ENCODE measurements around the gene NAP1L2. TPM values are rescaled to one million over a fixed set of nuclear protein-coding genes. Genes with fewer than 3 reads are reported as not detected.

NAP1L2 gene, protein sequence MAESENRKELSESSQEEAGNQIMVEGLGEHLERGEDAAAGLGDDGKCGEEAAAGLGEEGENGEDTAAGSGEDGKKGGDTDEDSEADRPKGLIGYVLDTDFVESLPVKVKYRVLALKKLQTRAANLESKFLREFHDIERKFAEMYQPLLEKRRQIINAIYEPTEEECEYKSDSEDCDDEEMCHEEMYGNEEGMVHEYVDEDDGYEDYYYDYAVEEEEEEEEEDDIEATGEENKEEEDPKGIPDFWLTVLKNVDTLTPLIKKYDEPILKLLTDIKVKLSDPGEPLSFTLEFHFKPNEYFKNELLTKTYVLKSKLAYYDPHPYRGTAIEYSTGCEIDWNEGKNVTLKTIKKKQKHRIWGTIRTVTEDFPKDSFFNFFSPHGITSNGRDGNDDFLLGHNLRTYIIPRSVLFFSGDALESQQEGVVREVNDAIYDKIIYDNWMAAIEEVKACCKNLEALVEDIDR
- total RNA-seq: 1.7 and 2.0 TPM in 2 replicates
- 1.2 TPM for total RNA-seq (2013)
- 0.13 and 0.25 TPM in 2 replicates for polyA plus RNA-seq
- 0.21 and 0.51 TPM in 2 replicates for polyA minus RNA-seq

DNA sequence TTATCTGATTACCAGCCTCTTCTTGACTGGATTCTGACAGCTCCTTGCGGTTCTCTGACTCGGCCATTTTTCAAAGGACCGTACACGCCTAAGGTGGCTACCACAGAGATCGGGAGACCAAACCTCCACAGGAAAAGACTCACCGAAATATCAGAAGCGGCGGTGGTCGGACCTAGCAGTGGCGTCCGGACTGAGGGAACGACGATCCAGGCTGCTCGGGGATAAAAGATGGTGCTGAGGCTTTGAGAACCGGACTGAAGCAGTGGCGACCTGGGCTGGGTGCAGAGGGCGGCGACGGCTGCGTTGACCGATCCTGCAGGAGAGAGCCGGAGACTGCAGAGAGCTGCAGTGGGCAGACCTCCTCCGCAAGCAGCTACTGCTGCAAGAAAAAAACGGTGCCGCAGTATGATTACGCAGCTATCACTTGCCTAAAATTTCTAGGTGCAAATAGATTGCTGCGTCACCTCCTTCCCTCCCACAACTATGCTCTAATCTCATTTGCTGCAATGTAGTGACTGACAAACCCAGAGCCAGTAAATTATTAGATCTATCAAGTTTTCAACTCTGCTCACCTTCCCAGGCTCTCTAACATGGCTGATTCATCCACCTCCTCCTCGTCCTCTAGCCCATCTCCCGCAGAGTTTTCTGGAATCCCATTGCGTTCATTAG is at the start of gene NAP1L2:
Gene NAP1L2, minus strand, starts transcription at position 426 of the 669 bp plus-strand sequence. Its CDS starts 359 bp downstream, at position 67.
- peak within 1 kb of the TSS; percentile 37 for H3K9ac ChIP-seq (ENCODE audit: low read length)

More for the DNA sequence above, at the start of gene NAP1L2:
- Mint-ChIP-seq H3K4me1 (peaks cover 11% of the 10 kb centered on the region), H3K9me3 (ENCODE audit: insufficient read depth) (no peaks in the 10 kb centered on the region), H3K27me3 (peaks cover 18% of the 10 kb centered on the region), H3K27ac (peak within 1 kb of the TSS; percentile 72), H3K4me3 (peak within 1 kb of the TSS; percentile 82)
- no peak for TF ChIP-seq EZH2 (IDR thresholded peaks at IDR 0.05; ENCODE audit: borderline replicate concordance, insufficient read depth, low read depth, low read length, poor library complexity, severe bottlenecking)
- TF ChIP-seq, protein P1, sequence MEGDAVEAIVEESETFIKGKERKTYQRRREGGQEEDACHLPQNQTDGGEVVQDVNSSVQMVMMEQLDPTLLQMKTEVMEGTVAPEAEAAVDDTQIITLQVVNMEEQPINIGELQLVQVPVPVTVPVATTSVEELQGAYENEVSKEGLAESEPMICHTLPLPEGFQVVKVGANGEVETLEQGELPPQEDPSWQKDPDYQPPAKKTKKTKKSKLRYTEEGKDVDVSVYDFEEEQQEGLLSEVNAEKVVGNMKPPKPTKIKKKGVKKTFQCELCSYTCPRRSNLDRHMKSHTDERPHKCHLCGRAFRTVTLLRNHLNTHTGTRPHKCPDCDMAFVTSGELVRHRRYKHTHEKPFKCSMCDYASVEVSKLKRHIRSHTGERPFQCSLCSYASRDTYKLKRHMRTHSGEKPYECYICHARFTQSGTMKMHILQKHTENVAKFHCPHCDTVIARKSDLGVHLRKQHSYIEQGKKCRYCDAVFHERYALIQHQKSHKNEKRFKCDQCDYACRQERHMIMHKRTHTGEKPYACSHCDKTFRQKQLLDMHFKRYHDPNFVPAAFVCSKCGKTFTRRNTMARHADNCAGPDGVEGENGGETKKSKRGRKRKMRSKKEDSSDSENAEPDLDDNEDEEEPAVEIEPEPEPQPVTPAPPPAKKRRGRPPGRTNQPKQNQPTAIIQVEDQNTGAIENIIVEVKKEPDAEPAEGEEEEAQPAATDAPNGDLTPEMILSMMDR (IDR thresholded peaks at IDR 0.05): no peak
- peak within 1 kb of the TSS in 1 of 2 donors; percentile 37 for H3K27ac ChIP-seq (ENCODE audit: low read length in 2 of 2)
- H3K4me1 ChIP-seq (ENCODE audit: control insufficient read depth in 2 of 2, insufficient read depth in 2 of 2, low read length in 2 of 2): no peaks in the 10 kb centered on the region
- peak within 1 kb of the TSS in 4 of 5 experiments; percentile 16 to 44 (median 30) for H3K4me3 ChIP-seq (ENCODE audit: control extremely low read depth in 1 of 5, extremely low read depth in 1 of 5, insufficient read depth in 1 of 5, low read depth in 2 of 5, low read length in 4 of 5)
- intact Hi-C loops (cut with micrococcal nuclease): no loop called here
- peak within 1 kb of the TSS; percentile 44 for H3K4me2 ChIP-seq (replicated peaks; ENCODE audit: low read depth, low read length, poor library complexity, severe bottlenecking)
- CTCF ChIA-PET: no interaction called here
- H4K20me1 ChIP-seq (ENCODE audit: control insufficient read depth, insufficient read depth, low read length, poor library complexity, severe bottlenecking): no peaks in the 10 kb centered on the region
- no peaks in the 10 kb centered on the region for H3K9me3 ChIP-seq (ENCODE audit: control extremely low read depth in 1 of 3, control insufficient read depth in 2 of 3, insufficient read depth in 1 of 3, low read length in 2 of 3)
- peaks cover 0 to 5% (median 0%) of the 10 kb centered on the region in 4 experiments for H3K27me3 ChIP-seq (replicated peaks in 1 of 4; ENCODE audit: control extremely low read depth in 1 of 4, control insufficient read depth in 3 of 4, insufficient read depth in 4 of 4, low read length in 3 of 4)
- 6% methylated on average over 21 of the region's 30 CpGs for WGBS (ENCODE audit: insufficient coverage)
- peak within 1 kb of the TSS; percentile 50 for H2AFZ ChIP-seq (ENCODE audit: insufficient read depth, low read depth, low read length, poor library complexity, severe bottlenecking)
- no peaks in the 10 kb centered on the region for H3K79me2 ChIP-seq (ENCODE audit: control insufficient read depth, insufficient read depth, low read length)
- ATAC-seq (ENCODE audit: low read depth): peak; percentile 64
- POLR2A ChIA-PET: no interaction called here
- peak; percentile 24 for DNase-seq
- no peaks in the 10 kb centered on the region for H3K36me3 ChIP-seq (replicated peaks in 1 of 2; ENCODE audit: control extremely low read depth in 1 of 2, control insufficient read depth in 1 of 2, extremely low read depth in 1 of 2, insufficient read depth in 2 of 2, low read length in 1 of 2)

Measured in B cell (primary cell).